ENCODE measurements around the gene ACSS1. TPM values are rescaled to one million over a fixed set of nuclear protein-coding genes. Genes with fewer than 3 reads are reported as not detected.

ACSS1 gene
- total RNA-seq, 2 experiments from 2014 or later, result 44.4 TPM

GRCh38 chr20:25033924-25034300, 24.0 kb downstream of the ACSS1 start:
- Mint-ChIP-seq H3K4me1 (peaks cover 32% of the 10 kb centered on the region), H3K36me3 (peaks cover 6% of the 10 kb centered on the region)
- ATAC-seq, result no peak

GRCh38 chr20:25033265-25033923, 24.5 kb downstream of the ACSS1 start:
- H3K27ac Mint-ChIP-seq, result no peak overlapping the region
- no peak for DNase-seq
- no peak overlapping the region for H3K4me3 Mint-ChIP-seq
- CTCF ChIA-PET, result interaction anchor here (0.9 to 1.4 kb wide), 3 partner anchors 32 to 37 kb away, joined by 3 to 7 read pairs (median 4); no protein-coding TSS in a partner anchor
- no peaks in the 10 kb centered on the region for H3K9me3 Mint-ChIP-seq (ENCODE audit: low read depth)
- no peaks in the 10 kb centered on the region for H3K27me3 Mint-ChIP-seq
- peaks cover 6% of the 10 kb centered on the region for H3K36me3 Mint-ChIP-seq
- ATAC-seq, result no peak
- H3K4me1 Mint-ChIP-seq, result peaks cover 32% of the 10 kb centered on the region

More at GRCh38 chr20:25033924-25034300, 24.0 kb downstream of the ACSS1 start:
- CTCF ChIA-PET, result interaction anchor here (0.9 to 1.4 kb wide), 2 partner anchors 32 to 38 kb away, joined by 4 to 7 read pairs; no protein-coding TSS in a partner anchor
- Mint-ChIP-seq H3K9me3 (ENCODE audit: low read depth) (no peaks in the 10 kb centered on the region), H3K27me3 (no peaks in the 10 kb centered on the region), H3K4me3 (no peak overlapping the region), H3K27ac (no peak overlapping the region)
- DNase-seq, result no peak

GRCh38 chr20:25032478-25033264, 25.3 kb downstream of the ACSS1 start:
- CTCF ChIA-PET, result interaction anchor here (1.3 kb wide), 1 partner anchor 33 kb away, joined by 3 read pairs; no protein-coding TSS in a partner anchor
- H3K4me3 Mint-ChIP-seq, result no peak overlapping the region
- no peak for DNase-seq
- peaks cover 26% of the 10 kb centered on the region for H3K4me1 Mint-ChIP-seq
- no peaks in the 10 kb centered on the region for H3K27me3 Mint-ChIP-seq
- H3K27ac Mint-ChIP-seq, result no peak overlapping the region
- ATAC-seq, result no peak
- H3K9me3 Mint-ChIP-seq (ENCODE audit: low read depth), result no peaks in the 10 kb centered on the region
- H3K36me3 Mint-ChIP-seq, result peaks cover 8% of the 10 kb centered on the region

GRCh38 chr20:25032065-25032477, 25.9 kb downstream of the ACSS1 start:
- no peaks in the 10 kb centered on the region for H3K9me3 Mint-ChIP-seq (ENCODE audit: low read depth)
- peaks cover 20% of the 10 kb centered on the region for H3K4me1 Mint-ChIP-seq
- no peaks in the 10 kb centered on the region for H3K27me3 Mint-ChIP-seq
- ATAC-seq (no peak), DNase-seq (no peak)
- no peak overlapping the region for H3K4me3 Mint-ChIP-seq
- CTCF ChIA-PET, result interaction anchor here (1.1 to 1.3 kb wide), 2 partner anchors 25 to 33 kb away, joined by 3 read pairs; no protein-coding TSS in a partner anchor
- H3K36me3 Mint-ChIP-seq, result peaks cover 12% of the 10 kb centered on the region
- no peak overlapping the region for H3K27ac Mint-ChIP-seq

GRCh38 chr20:25031241-25031640, 26.7 kb downstream of the ACSS1 start:
- CTCF ChIA-PET, result interaction anchor here (1.1 kb wide), 1 partner anchor 25 kb away, joined by 3 read pairs; no protein-coding TSS in a partner anchor

GRCh38 chr20:25030649-25031207, 27.2 kb downstream of the ACSS1 start:
- H3K4me1 Mint-ChIP-seq, result peaks cover 6% of the 10 kb centered on the region
- CTCF ChIA-PET, result no interaction called here
- no peaks in the 10 kb centered on the region for H3K9me3 Mint-ChIP-seq (ENCODE audit: low read depth)
- no peak overlapping the region for H3K27ac Mint-ChIP-seq
- peaks cover 12% of the 10 kb centered on the region for H3K36me3 Mint-ChIP-seq
- no peaks in the 10 kb centered on the region for H3K27me3 Mint-ChIP-seq
- no peak overlapping the region for H3K4me3 Mint-ChIP-seq
- no peak for ATAC-seq
- DNase-seq, result no peak

More at GRCh38 chr20:25031241-25031640, 26.7 kb downstream of the ACSS1 start:
- no peak overlapping the region for H3K4me3 Mint-ChIP-seq
- DNase-seq (no peak), ATAC-seq (no peak)
- peaks cover 11% of the 10 kb centered on the region for H3K4me1 Mint-ChIP-seq
- H3K36me3 Mint-ChIP-seq, result peaks cover 12% of the 10 kb centered on the region
- no peaks in the 10 kb centered on the region for H3K9me3 Mint-ChIP-seq (ENCODE audit: low read depth)
- no peaks in the 10 kb centered on the region for H3K27me3 Mint-ChIP-seq
- no peak overlapping the region for H3K27ac Mint-ChIP-seq

GRCh38 chr20:25030007-25030648, 27.8 kb downstream of the ACSS1 start:
- H3K9me3 Mint-ChIP-seq (ENCODE audit: low read depth), result no peaks in the 10 kb centered on the region
- no peaks in the 10 kb centered on the region for H3K27me3 Mint-ChIP-seq

GRCh38 chr20:25025986-25026605, 31.8 kb downstream of the ACSS1 start:
- DNase-seq (no peak), ATAC-seq (no peak)
- no peaks in the 10 kb centered on the region for H3K27me3 Mint-ChIP-seq
- H3K9me3 Mint-ChIP-seq (ENCODE audit: low read depth), result no peaks in the 10 kb centered on the region
- no peaks in the 10 kb centered on the region for H3K4me1 Mint-ChIP-seq
- peaks cover 12% of the 10 kb centered on the region for H3K36me3 Mint-ChIP-seq
- CTCF ChIA-PET, result no interaction called here
- no peak overlapping the region for H3K4me3 Mint-ChIP-seq
- H3K27ac Mint-ChIP-seq, result no peak overlapping the region

More at GRCh38 chr20:25030007-25030648, 27.8 kb downstream of the ACSS1 start:
- DNase-seq (no peak), ATAC-seq (no peak)
- H3K27ac Mint-ChIP-seq, result no peak overlapping the region
- CTCF ChIA-PET, result no interaction called here
- H3K4me3 Mint-ChIP-seq, result no peak overlapping the region
- H3K4me1 Mint-ChIP-seq, result peaks cover 4% of the 10 kb centered on the region
- H3K36me3 Mint-ChIP-seq, result peaks cover 12% of the 10 kb centered on the region

- Mint-ChIP-seq H3K9me3 (ENCODE audit: low read depth) (no peaks in the 10 kb centered on the region), H3K4me1 (no peaks in the 10 kb centered on the region), H3K27me3 (no peaks in the 10 kb centered on the region), H3K27ac (no peak overlapping the region), H3K36me3 (peaks cover 10% of the 10 kb centered on the region), H3K4me3 (no peak overlapping the region)
- DNase-seq, result no peak
- ATAC-seq, result no peak
- CTCF ChIA-PET, result no interaction called here
Measured at GRCh38 chr20:25025091-25025861, 32.7 kb downstream of the ACSS1 start.

- ATAC-seq (no peak), DNase-seq (no peak)
- CTCF ChIA-PET, result no interaction called here
- no peaks in the 10 kb centered on the region for H3K9me3 Mint-ChIP-seq (ENCODE audit: low read depth)
- H3K27ac Mint-ChIP-seq, result no peak overlapping the region
- no peaks in the 10 kb centered on the region for H3K27me3 Mint-ChIP-seq
- H3K36me3 Mint-ChIP-seq, result peaks cover 7% of the 10 kb centered on the region
- no peaks in the 10 kb centered on the region for H3K4me1 Mint-ChIP-seq
- no peak overlapping the region for H3K4me3 Mint-ChIP-seq
Measured at GRCh38 chr20:25024171-25024570, 33.8 kb downstream of the ACSS1 start.

- no peaks in the 10 kb centered on the region for H3K27me3 Mint-ChIP-seq
- no peak overlapping the region for H3K27ac Mint-ChIP-seq
- H3K36me3 Mint-ChIP-seq, result peaks cover 7% of the 10 kb centered on the region
- no peaks in the 10 kb centered on the region for H3K4me1 Mint-ChIP-seq
- DNase-seq (no peak), ATAC-seq (no peak)
- no peak overlapping the region for H3K4me3 Mint-ChIP-seq
- CTCF ChIA-PET, result no interaction called here
- H3K9me3 Mint-ChIP-seq (ENCODE audit: low read depth), result no peaks in the 10 kb centered on the region
Measured at GRCh38 chr20:25023356-25023755, 34.6 kb downstream of the ACSS1 start.

GRCh38 chr20:25022680-25023079, 35.3 kb downstream of the ACSS1 start:
- CTCF ChIA-PET, result no interaction called here
- H3K36me3 Mint-ChIP-seq, result peaks cover 5% of the 10 kb centered on the region

More at GRCh38 chr20:25022680-25023079, 35.3 kb downstream of the ACSS1 start:
- no peak for DNase-seq
- H3K27me3 Mint-ChIP-seq, result no peaks in the 10 kb centered on the region
- no peaks in the 10 kb centered on the region for H3K4me1 Mint-ChIP-seq
- H3K4me3 Mint-ChIP-seq, result no peak overlapping the region
- no peak for ATAC-seq
- no peak overlapping the region for H3K27ac Mint-ChIP-seq
- H3K9me3 Mint-ChIP-seq (ENCODE audit: low read depth), result no peaks in the 10 kb centered on the region

Measured in activated CD8-positive, alpha-beta memory T cell treated with anti-CD3 and anti-CD28 coated beads, Interleukin-2, amount 10 ng/mL, durations not matched to agents 7 days and 5 days (primary cell).